A549 (cell line): ENCODE results near the gene EXT2. TPM values are rescaled to one million over a fixed set of nuclear protein-coding genes. Genes with fewer than 3 reads are reported as not detected.
A peak's percentile ranks its signal among the peaks of the same experiment; 100 is the strongest.

Source experiments
- ATAC-seq, 2 experiments: fragments of 200-7000 bp in 1 of 2; fragments of >200 bp in 1 of 2; cut with Nextera tagmentation in 1 of 2; cut with Tn5 transposase in 1 of 2; 3 replicates each; pipeline versions ENCODE4 v1.8.0 to v1.9.1; 2018 to 2020; ENCODE audit warnings: mild to moderate bottlenecking in 1 of 2, moderate library complexity in 1 of 2
- CTCF ChIA-PET: fragments of 300-600 bp; sonication (Branson Sonifier 250); formaldehyde crosslinking; extraction: SDS; loops from one replicate; lab custom pipeline; 2021; ENCODE audit warnings: antibody characterized with exemption, inconsistent platforms; lab: Yijun Ruan, JAX
- POLR2A ChIA-PET: fragments of 350-600 bp; formaldehyde crosslinking; extraction: SDS; loops from one replicate; lab custom pipeline; 2021; ENCODE audit warnings: antibody characterized with exemption, inconsistent platforms; lab: Yijun Ruan, JAX
- DNase-seq, 2 experiments: peaks; one replicate each; pipeline versions ENCODE4 v3.0.0 to v3.0.0-alpha.2; 2011 to 2016; ENCODE audit warnings: low read depth in 1 of 2, low spot score in 1 of 2
- FAIRE-seq: peaks from 2 replicates; lab custom pipeline; 2011; peaks lifted over from hg19 to GRCh38; lab: Jason Lieb, UNC
- H3K27ac ChIP-seq, 2 experiments: fragments of >200 bp; sonication (Bioruptor Twin); formaldehyde crosslinking; 3 replicates each; pipeline ENCODE4 v1.5.1; 2016 to 2017
- H3K4me1 ChIP-seq: fragments of >200 bp; sonication (Bioruptor Twin); formaldehyde crosslinking; 3 replicates; pipeline ENCODE4 v1.6.1; 2016
- H3K4me2 ChIP-seq: fragments of >200 bp; sonication (Bioruptor Twin); formaldehyde crosslinking; 3 replicates; pipeline ENCODE4 v1.6.1; 2016
- H3K4me3 ChIP-seq: fragments of >200 bp; sonication (Bioruptor Twin); formaldehyde crosslinking; 3 replicates; pipeline ENCODE4 v1.5.1; 2016
- H3K9me3 ChIP-seq: fragments of >200 bp; sonication (Bioruptor Twin); formaldehyde crosslinking; 3 replicates; pipeline ENCODE4 v1.6.1; 2016
- ATOH8 ChIP-seq: fragments of 250-450 bp; sonication (Bioruptor Pico); IDR thresholded peaks from 2 replicates; pipeline ENCODE4 v1.5.0; 2020; ENCODE audit warnings: low read depth, mild to moderate bottlenecking, moderate library complexity
- CBX2 ChIP-seq: fragments of 200-600 bp; sonication (generic); IDR thresholded peaks from 2 replicates; pipeline ENCODE4 v1.6.1; 2016; ENCODE audit warnings: low read depth, mild to moderate bottlenecking, borderline replicate concordance
- CEBPB ChIP-seq, 2 experiments: fragments of >200 bp in 1 of 2; sonication (Bioruptor Twin) in 1 of 2; formaldehyde crosslinking in 1 of 2; IDR thresholded peaks; 2 replicates each; pipeline ENCODE4 v1.6.1; 2012 to 2016
- E2F6 ChIP-seq: IDR thresholded peaks from 2 replicates; pipeline ENCODE4 v1.6.1; 2012; ENCODE audit warnings: low read depth, borderline replicate concordance
- EHF ChIP-seq: fragments of 250-450 bp; sonication (Bioruptor Pico); IDR thresholded peaks from 2 replicates; pipeline ENCODE4 v1.5.0; 2020; ENCODE audit warnings: mild to moderate bottlenecking
- EP300 ChIP-seq, 2 experiments: fragments of >200 bp; sonication (Bioruptor Twin); formaldehyde crosslinking; IDR thresholded peaks; 2 replicates in 1 of 2; 3 replicates in 1 of 2; pipeline ENCODE4 v1.6.1; 2016 to 2017
- FOXS1 ChIP-seq: fragments of 250-450 bp; sonication (Bioruptor Pico); IDR thresholded peaks from 2 replicates; pipeline ENCODE4 v1.5.0; 2020; ENCODE audit warnings: mild to moderate bottlenecking, moderate library complexity
- GATA3 ChIP-seq: IDR thresholded peaks from 2 replicates; pipeline ENCODE4 v1.6.1; 2012; ENCODE audit warnings: borderline replicate concordance
- HDAC2 ChIP-seq: fragments of 200-600 bp; sonication (generic); IDR thresholded peaks from 2 replicates; pipeline ENCODE4 v1.6.1; 2016
- HES2 ChIP-seq: fragments of >200 bp; sonication (Bioruptor Twin); formaldehyde crosslinking; IDR thresholded peaks from 2 replicates; pipeline ENCODE4 v1.6.1; 2016
- HEYL ChIP-seq: fragments of 250-450 bp; sonication (Bioruptor Pico); IDR thresholded peaks from 2 replicates; pipeline ENCODE4 v1.8.0; 2021; ENCODE audit warnings: mild to moderate bottlenecking, moderate library complexity
- HOXA7 ChIP-seq: fragments of 250-450 bp; sonication (Bioruptor Pico); IDR thresholded peaks from 2 replicates; pipeline ENCODE4 v1.5.0; 2020; ENCODE audit warnings: mild to moderate bottlenecking, moderate library complexity
- HOXB13 ChIP-seq: fragments of 250-450 bp; sonication (Bioruptor Pico); IDR thresholded peaks from 2 replicates; pipeline ENCODE4 v1.5.0; 2020; ENCODE audit warnings: low read depth, mild to moderate bottlenecking, moderate library complexity
- JUNB ChIP-seq: fragments of >200 bp; sonication (Bioruptor Twin); formaldehyde crosslinking; IDR thresholded peaks from 2 replicates; pipeline ENCODE4 v1.6.1; 2016
- MAFK ChIP-seq: fragments of 450-650 bp; IDR thresholded peaks from 2 replicates; pipeline ENCODE4 v1.6.1; 2014; ENCODE audit not compliant: partially characterized antibody
- MAZ ChIP-seq: fragments of 150-350 bp; IDR thresholded peaks from 2 replicates; pipeline ENCODE4 v1.6.1; 2014; ENCODE audit warnings: antibody characterized with exemption, low read depth, low read length, borderline replicate concordance
- NPAS2 ChIP-seq: fragments of 250-450 bp; sonication (Bioruptor Pico); IDR thresholded peaks from 2 replicates; pipeline ENCODE4 v1.8.0; 2022; ENCODE audit warnings: mild to moderate bottlenecking, moderate library complexity, borderline replicate concordance
- NR3C1 ChIP-seq: fragments of >200 bp; sonication (Bioruptor Twin); formaldehyde crosslinking; IDR thresholded peaks from 3 replicates; pipeline ENCODE4 v1.6.1; 2017
- PBX3 ChIP-seq: IDR thresholded peaks from 2 replicates; pipeline ENCODE4 v1.6.1; 2012
- RAD21 ChIP-seq, 2 experiments: fragments of >200 bp in 1 of 2; sonication (Bioruptor Twin) in 1 of 2; formaldehyde crosslinking in 1 of 2; IDR thresholded peaks in 1 of 2; conservative IDR thresholded peaks in 1 of 2; 2 replicates in 1 of 2; 3 replicates in 1 of 2; pipeline ENCODE4 v1.6.1; 2012 to 2018; ENCODE audit warnings: inconsistent platforms in 1 of 2
- RARB ChIP-seq: fragments of 250-450 bp; sonication (Bioruptor Pico); IDR thresholded peaks from 2 replicates; pipeline ENCODE4 v1.8.0; 2021; ENCODE audit warnings: mild to moderate bottlenecking, moderate library complexity
- REST ChIP-seq: fragments of 200-600 bp; sonication (generic); IDR thresholded peaks from 2 replicates; pipeline ENCODE4 v1.6.1; 2016; ENCODE audit warnings: antibody characterized with exemption, mild to moderate bottlenecking, moderate library complexity
- TFCP2L1 ChIP-seq: fragments of 250-450 bp; sonication (Bioruptor Pico); IDR thresholded peaks from 2 replicates; pipeline ENCODE4 v1.5.0; 2021; ENCODE audit warnings: mild to moderate bottlenecking
- USF2 ChIP-seq: fragments of 450-650 bp; IDR thresholded peaks from 2 replicates; pipeline ENCODE4 v1.6.1; 2014; ENCODE audit warnings: antibody characterized with exemption
- ZNF302 ChIP-seq: fragments of 250-450 bp; sonication (Bioruptor Pico); IDR thresholded peaks from 2 replicates; pipeline ENCODE4 v1.9.0; 2021; ENCODE audit warnings: inconsistent platforms, mild to moderate bottlenecking, moderate library complexity
- WGBS: methylation state at CpG from one replicate; pipeline ENCODE4 v1.1.6; 2017; ENCODE audit errors: missing lambda C conversion rate; 5-methylcytosine and 5-hydroxymethylcytosine counted together
- polyA plus RNA-seq, 4 experiments: library from polyadenylated mRNA; depleted of rRNA in 3 of 4; stranded (reverse); fragments of >200 nt; fragmentation: RNase III in 1 of 4; extraction: RNeasy Plus Mini Kit Qiagen cat#74134 plus additional on column Dnase treatment in 1 of 4; gene quantifications; 2 replicates in 3 of 4; 3 replicates in 1 of 4; pipeline ENCODE4 v1.2.3, GENCODE V29; 2011 to 2017

The EXT2 gene
- polyA plus RNA-seq, 2 of the 4 experiments (the other 2 are of a cell fraction), result 56.5 to 77.3 TPM

GRCh38 chr11:44248109-44248508 lies 152.6 kb downstream of the EXT2 start:
- Histone ChIP-seq H3K9me3 (peaks cover 12% of the 10 kb centered on the region; the same call in 2 of the 3 replicates), H3K4me3 (no peak overlapping the region), H3K4me2 (no peak overlapping the region), H3K27ac (no peak overlapping the region), H3K4me1 (peaks cover 35% of the 10 kb centered on the region)
- TF ChIP-seq USF2 (no peak), MAFK (no peak), ZNF302 (no peak), JUNB (no peak), NPAS2 (CRISPR knock-in tag) (no peak), FOXS1 (CRISPR knock-in tag) (no peak), GATA3 (no peak), NR3C1 (no peak), EP300 (IDR thresholded peaks at IDR 0.05) (no peak), RARB (CRISPR knock-in tag) (no peak), HEYL (CRISPR knock-in tag) (no peak)
- WGBS, result 79% methylated on average over 2 of the region's 2 CpGs
- ChIA-PET POLR2A (no interaction called here), CTCF (interaction anchor here (0.5 to 2.0 kb wide), 6 partner anchors 9 to 276 kb away, joined by 3 to 9 read pairs (median 4); no protein-coding TSS in a partner anchor)
- DNase-seq (no peak), FAIRE-seq (no peak), ATAC-seq (0 out of 6 replicates have a peak, but pooled peaks of 1 of the 2 experiments have one; percentile 16)

- DNase-seq (no peak), FAIRE-seq (no peak), ATAC-seq (no peak)
- no peak overlapping the region for H3K4me2 ChIP-seq
- H3K9me3 ChIP-seq, result peaks cover 19% of the 10 kb centered on the region; the same call in 2 of the 3 replicates
- H3K4me1 ChIP-seq, result peaks cover 12% of the 10 kb centered on the region
- H3K27ac ChIP-seq, result no peak overlapping the region
- 86% methylated on average over 6 of the region's 6 CpGs for WGBS
- no peak overlapping the region for H3K4me3 ChIP-seq
- POLR2A ChIA-PET, result no interaction called here
- CTCF ChIA-PET, result interaction anchor here (0.9 to 1.4 kb wide), 2 partner anchors 35 to 117 kb away, joined by 3 to 5 read pairs; no protein-coding TSS in a partner anchor
- TF ChIP-seq HOXB13 (CRISPR knock-in tag) (no peak), ATOH8 (CRISPR knock-in tag) (no peak), FOXS1 (CRISPR knock-in tag) (no peak), PBX3 (no peak), TFCP2L1 (CRISPR knock-in tag) (no peak)
Observed at GRCh38 chr11:44250421-44250820, 154.9 kb downstream of the EXT2 start.

- POLR2A ChIA-PET, result no interaction called here
- no peak overlapping the region for H3K4me2 ChIP-seq
- ATAC-seq, result no peak
- TF ChIP-seq CEBPB (IDR thresholded peaks at IDR 0.05) (no peak), REST (no peak), HOXA7 (no peak), ATOH8 (CRISPR knock-in tag) (no peak), EHF (CRISPR knock-in tag) (no peak), HES2 (no peak), MAZ (no peak), E2F6 (no peak), HDAC2 (no peak), TFCP2L1 (CRISPR knock-in tag) (no peak), HEYL (CRISPR knock-in tag) (no peak), RAD21 (conservative IDR thresholded peaks at IDR 0.05 in 1 of 2, IDR thresholded peaks at IDR 0.05 in 1 of 2) (no peak), JUNB (no peak), CBX2 (no peak)
Observed at GRCh38 chr11:44252999-44253602, 157.6 kb downstream of the EXT2 start.

More at GRCh38 chr11:44252999-44253602, 157.6 kb downstream of the EXT2 start:
- CTCF ChIA-PET, result interaction anchor here (1.0 to 1.1 kb wide), 2 partner anchors 9 to 12 kb away, joined by 3 read pairs; no protein-coding TSS in a partner anchor
- FAIRE-seq, result no peak
- WGBS, result 70% methylated on average over 2 of the region's 2 CpGs
- peaks cover 19% of the 10 kb centered on the region; the same call in 2 of the 3 replicates for H3K9me3 ChIP-seq
- H3K4me1 ChIP-seq, result no peaks in the 10 kb centered on the region
- DNase-seq, result no peak
- no peak overlapping the region for H3K27ac ChIP-seq
- H3K4me3 ChIP-seq, result no peak overlapping the region
